Spleen (tissue), 11 donors: ENCODE measurements around the gene EXD3. TPM values are rescaled to one million over a fixed set of nuclear protein-coding genes. Genes with fewer than 3 reads are reported as not detected.

Experiments
- DNase-seq: peaks from one replicate; pipeline ENCODE4 v3.0.0-alpha.2; 2020
- H3K27ac ChIP-seq, 8 donors: fragments of 200-600 bp; sonication (generic) in 7 of 8; 1 replicate in 4 of 8; 2 replicates in 4 of 8; pipeline versions ENCODE4 v1.5.0 to v1.8.0; 2016 to 2021; ENCODE audit warnings: inconsistent platforms in 4 of 8, mild to moderate bottlenecking in 4 of 8, moderate library complexity in 1 of 8
- H3K27me3 ChIP-seq, 7 donors: fragments of 200-600 bp; sonication (generic) in 6 of 7; replicated peaks in 1 of 7; 1 replicate in 4 of 7; 2 replicates in 3 of 7; pipeline versions ENCODE4 v1.5.0 to v1.8.0; 2016 to 2021; ENCODE audit warnings: inconsistent platforms in 3 of 7, mild to moderate bottlenecking in 1 of 7
- H3K36me3 ChIP-seq, 6 donors: fragments of 200-600 bp; sonication (generic) in 5 of 6; 1 replicate in 4 of 6; 2 replicates in 2 of 6; pipeline versions ENCODE4 v1.5.0 to v1.8.0; 2016 to 2021; ENCODE audit warnings: inconsistent platforms in 2 of 6
- H3K4me1 ChIP-seq, 6 donors: fragments of 200-600 bp; sonication (generic) in 5 of 6; 1 replicate in 3 of 6; 2 replicates in 3 of 6; pipeline versions ENCODE4 v1.5.0 to v1.8.0; 2016 to 2021; ENCODE audit warnings: inconsistent platforms in 3 of 6
- H3K4me3 ChIP-seq, 8 donors: fragments of 200-600 bp; sonication (generic) in 7 of 8; 1 replicate in 4 of 8; 2 replicates in 4 of 8; pipeline versions ENCODE4 v1.5.0 to v1.8.0; 2016 to 2021; ENCODE audit warnings: inconsistent platforms in 4 of 8, mild to moderate bottlenecking in 4 of 8, moderate library complexity in 2 of 8
- H3K9me3 ChIP-seq, 8 donors: fragments of 200-600 bp; sonication (generic) in 7 of 8; 1 replicate in 4 of 8; 2 replicates in 4 of 8; pipeline versions ENCODE4 v1.5.0 to v1.8.0; 2016 to 2021; ENCODE audit warnings: inconsistent platforms in 4 of 8
- POLR2A ChIP-seq, 3 donors: fragments of 450-650 bp; IDR thresholded peaks; one replicate each; pipeline ENCODE4 v1.5.1; 2017; ENCODE audit warnings: antibody characterized with exemption in 3 of 3, mild to moderate bottlenecking in 1 of 3
- POLR2AphosphoS5 ChIP-seq, 3 donors: sonication (generic); formaldehyde crosslinking; IDR thresholded peaks; one replicate each; pipeline ENCODE4 v1.5.1; 2017; ENCODE audit warnings: antibody characterized with exemption in 3 of 3
- WGBS, 5 donors: extraction: QIAGEN DNeasy Blood & Tissue Kit in 3 of 5; methylation state at CpG; one replicate each; pipeline versions ENCODE4 v1.1.5 to v1.1.7; 2013 to 2018; 5-methylcytosine and 5-hydroxymethylcytosine counted together
- intact Hi-C: fragments of 100-400 bp; cut with DNase I; formaldehyde crosslinking; loops from one replicate; pipeline ENCODE4 v1.15.0; 2023; ENCODE audit warnings: low total_unique reads
- polyA plus RNA-seq, 3 donors: library from polyadenylated mRNA; stranded (reverse); fragments of 200-250 nt; gene quantifications; one replicate each; pipeline ENCODE4 v1.2.1, GENCODE V29; 2013
- total RNA-seq, 7 donors: library from RNA; depleted of rRNA in 3 of 7; stranded (reverse); fragments of >200 nt in 3 of 7; fragmentation: NEBNext Ultra II Directional in 4 of 7; extraction: Animal tissue kit (Norgen Biotek cat#: 25700) in 4 of 7; gene quantifications; one replicate each; pipeline versions ENCODE4 v1.1.0 to v1.2.1, GENCODE V29; 2016 to 2021
- TF ChIP-seq, protein P1 (sequence below), 11 experiments: fragments of 200-600 bp in 7 of 11; fragments of 450-650 bp in 4 of 11; sonication (generic) in 4 of 11; IDR thresholded peaks in 8 of 11; conservative IDR thresholded peaks in 3 of 11; 1 replicate in 7 of 11; 2 replicates in 4 of 11; pipeline versions ENCODE4 v1.4.0 to v1.8.0; 2016 to 2021; ENCODE audit warnings: antibody characterized with exemption in 11 of 11, inconsistent platforms in 4 of 11, mild to moderate bottlenecking in 1 of 11
- donor health status: healthy with polysubstance abuse.
- donor health status: DM: no; HTN: no; CAD: no; lungs with moderate emphysema.
- donor health status: DM: no; HTN: no; CAD: no.
- donor health status: Bipolar disorder and iron deficiency.
- donor health status: healthy.
- donor health status: DM: no; HTN: no; CAD: no.
- donor health status: DM: yes; HTN: yes; CAD: no.

The EXD3 gene
- total and polyA plus RNA-seq, 10 donors = 14.5 to 62.3 (median 36.3) TPM

DNA sequence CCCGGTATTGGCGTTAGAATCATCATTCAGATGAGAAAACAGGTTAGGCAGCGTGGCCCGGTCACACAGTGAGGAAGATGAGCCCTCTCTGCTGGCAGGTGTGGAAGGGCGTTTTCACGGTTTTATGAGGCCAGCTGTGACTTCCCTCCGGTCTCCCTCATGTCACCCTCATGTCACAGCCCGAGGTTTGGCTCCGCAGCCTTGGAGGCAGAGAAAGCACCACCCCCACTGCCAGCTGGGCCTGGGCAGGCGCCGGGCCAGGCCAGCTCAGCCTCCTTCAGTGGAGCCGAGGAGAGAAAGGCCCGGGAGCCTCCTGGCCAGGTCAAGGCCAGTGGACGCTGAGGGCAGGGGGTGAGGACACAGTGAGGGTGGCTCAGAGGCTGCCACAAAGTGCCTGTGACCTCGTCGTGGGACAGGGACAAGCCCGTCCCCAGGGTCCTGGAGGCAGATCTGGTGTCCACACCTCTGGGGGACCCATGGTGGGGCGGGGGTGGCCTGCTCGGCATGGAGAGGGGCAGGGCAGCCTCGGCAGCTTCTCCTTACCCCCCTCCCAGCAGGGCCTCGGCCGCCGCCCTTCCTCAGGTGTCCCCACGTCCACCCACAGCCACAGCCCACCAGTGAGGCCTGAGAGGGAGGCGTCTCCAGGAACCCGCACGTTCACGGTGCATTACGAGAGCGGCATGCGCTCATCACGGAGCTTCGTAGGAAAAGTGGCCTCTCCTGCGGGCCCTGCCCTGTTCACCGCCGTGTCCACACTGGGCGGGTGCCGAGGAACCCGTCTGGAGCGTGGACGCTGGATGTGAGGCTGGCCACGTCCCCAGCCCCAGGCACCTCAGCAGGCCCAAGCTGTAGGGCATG is 32.2 kb downstream of the EXD3 start:
- no peak overlapping the region for H3K4me3 ChIP-seq
- H3K27ac ChIP-seq = peak overlapping the region; percentile 46 to 89 (median 82)
- peak; percentile 21 to 55 (median 31) for TF ChIP-seq POLR2AphosphoS5 (IDR thresholded peaks at IDR 0.05)
- TF ChIP-seq, protein P1, sequence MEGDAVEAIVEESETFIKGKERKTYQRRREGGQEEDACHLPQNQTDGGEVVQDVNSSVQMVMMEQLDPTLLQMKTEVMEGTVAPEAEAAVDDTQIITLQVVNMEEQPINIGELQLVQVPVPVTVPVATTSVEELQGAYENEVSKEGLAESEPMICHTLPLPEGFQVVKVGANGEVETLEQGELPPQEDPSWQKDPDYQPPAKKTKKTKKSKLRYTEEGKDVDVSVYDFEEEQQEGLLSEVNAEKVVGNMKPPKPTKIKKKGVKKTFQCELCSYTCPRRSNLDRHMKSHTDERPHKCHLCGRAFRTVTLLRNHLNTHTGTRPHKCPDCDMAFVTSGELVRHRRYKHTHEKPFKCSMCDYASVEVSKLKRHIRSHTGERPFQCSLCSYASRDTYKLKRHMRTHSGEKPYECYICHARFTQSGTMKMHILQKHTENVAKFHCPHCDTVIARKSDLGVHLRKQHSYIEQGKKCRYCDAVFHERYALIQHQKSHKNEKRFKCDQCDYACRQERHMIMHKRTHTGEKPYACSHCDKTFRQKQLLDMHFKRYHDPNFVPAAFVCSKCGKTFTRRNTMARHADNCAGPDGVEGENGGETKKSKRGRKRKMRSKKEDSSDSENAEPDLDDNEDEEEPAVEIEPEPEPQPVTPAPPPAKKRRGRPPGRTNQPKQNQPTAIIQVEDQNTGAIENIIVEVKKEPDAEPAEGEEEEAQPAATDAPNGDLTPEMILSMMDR (IDR thresholded peaks at IDR 0.05 in 8 of 11, conservative IDR thresholded peaks at IDR 0.05 in 3 of 11) = no peak
- intact Hi-C loops = no loop called here
- H3K4me1 ChIP-seq = peaks cover 5 to 63% (median 35%) of the 10 kb centered on the region in 6 donors
- DNase-seq = no peak
- no peaks in the 10 kb centered on the region for H3K9me3 ChIP-seq
- no peaks in the 10 kb centered on the region for H3K27me3 ChIP-seq
- H3K36me3 ChIP-seq = peaks cover 0 to 59% (median 0%) of the 10 kb centered on the region in 6 donors
- WGBS, 5 donors = 56 to 78% (median 69%) methylated on average over 34 to 42 of the region's 42 CpGs

DNA sequence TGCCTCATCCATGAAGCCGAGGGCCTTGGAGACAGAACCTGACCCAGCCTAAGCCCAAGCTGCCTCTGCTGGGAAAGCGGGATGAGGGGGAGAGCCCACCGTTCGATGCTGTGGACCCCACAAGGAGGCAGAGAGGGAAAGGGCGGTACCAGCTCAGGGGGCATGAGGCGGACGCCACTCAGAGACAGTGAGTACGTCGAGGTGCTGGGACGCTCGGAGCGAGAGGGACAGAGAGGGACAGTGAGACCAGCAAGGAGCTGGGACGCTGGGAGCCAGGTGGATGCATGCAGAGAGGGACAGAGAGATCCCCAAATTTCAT is 33.6 kb downstream of the EXD3 start:
- peaks cover 0 to 58% (median 0%) of the 10 kb centered on the region in 6 donors for H3K36me3 ChIP-seq
- H3K27me3 ChIP-seq = no peaks in the 10 kb centered on the region
- no peak overlapping the region for H3K4me3 ChIP-seq
- intact Hi-C loops = no loop called here
- peaks cover 5 to 56% (median 35%) of the 10 kb centered on the region in 6 donors for H3K4me1 ChIP-seq
- TF ChIP-seq POLR2A (IDR thresholded peaks at IDR 0.05) (no peak), POLR2AphosphoS5 (IDR thresholded peaks at IDR 0.05) (no peak)
- TF ChIP-seq, protein P1 (IDR thresholded peaks at IDR 0.05 in 8 of 11, conservative IDR thresholded peaks at IDR 0.05 in 3 of 11) = no peak
- H3K27ac ChIP-seq = peak overlapping the region in 3 of 8 donors; percentile 75 to 79 (median 78)
- DNase-seq = no peak
- 93 to 97% (median 94%) methylated on average over 13 of the region's 13 CpGs for WGBS, 5 donors
- no peaks in the 10 kb centered on the region for H3K9me3 ChIP-seq

DNA sequence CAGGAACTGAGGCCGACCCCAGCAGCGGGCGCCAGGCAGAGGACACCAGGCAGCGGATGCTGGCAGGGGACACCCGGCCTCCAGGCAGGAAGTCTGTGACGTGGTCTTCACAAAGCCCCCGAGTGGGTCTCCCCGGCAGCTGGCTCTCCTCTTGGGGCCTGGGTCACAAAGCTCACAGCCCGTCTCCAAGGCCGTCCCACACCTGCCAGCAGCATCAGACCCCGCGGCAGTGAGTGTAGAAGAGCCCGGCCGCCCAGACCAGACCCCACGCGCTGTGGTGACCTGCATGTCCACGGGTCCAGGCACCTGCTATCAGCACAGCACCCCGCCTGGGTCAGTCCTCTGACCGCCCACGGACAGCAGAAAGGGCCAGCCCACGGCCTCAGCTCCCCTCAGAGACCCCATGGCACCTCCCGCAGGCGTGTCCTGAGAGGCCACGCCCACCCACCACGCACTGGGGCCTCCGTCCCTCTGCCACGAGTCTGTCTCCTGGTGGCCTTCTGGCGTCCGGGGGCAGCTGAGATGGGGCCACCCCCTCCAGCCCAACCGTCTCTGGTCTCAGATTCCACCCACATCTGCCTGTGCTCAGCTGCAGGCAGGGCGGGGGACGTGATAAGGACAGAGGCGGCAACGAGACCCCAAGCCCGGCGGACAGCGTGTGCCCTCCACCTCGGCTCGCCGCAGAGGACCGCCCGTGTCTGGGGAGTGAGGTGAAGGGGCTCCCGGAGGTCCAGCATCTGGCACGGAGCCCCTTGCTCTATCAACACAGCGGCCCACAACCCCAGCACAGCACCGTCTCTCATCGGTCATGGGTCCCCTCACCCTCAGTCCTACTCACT is 34.2 kb downstream of the EXD3 start:
- Histone ChIP-seq H3K27me3 (no peaks in the 10 kb centered on the region), H3K4me3 (no peak overlapping the region), H3K9me3 (no peaks in the 10 kb centered on the region), H3K27ac (peak overlapping the region in 5 of 8 donors; percentile 75 to 79 (median 78)), H3K4me1 (peaks cover 5 to 56% (median 35%) of the 10 kb centered on the region in 6 donors), H3K36me3 (peaks cover 0 to 57% (median 0%) of the 10 kb centered on the region in 6 donors)
- intact Hi-C loops = no loop called here
- no peak for TF ChIP-seq POLR2A (IDR thresholded peaks at IDR 0.05)
- TF ChIP-seq, protein P1 (IDR thresholded peaks at IDR 0.05 in 8 of 11, conservative IDR thresholded peaks at IDR 0.05 in 3 of 11) = no peak
- no peak for DNase-seq
- WGBS, 5 donors = 73 to 84% (median 82%) methylated on average over 30 to 47 of the region's 47 CpGs
